ENCODE measurements around the gene BRI3. TPM values are rescaled to one million over a fixed set of nuclear protein-coding genes. Genes with fewer than 3 reads are reported as not detected.
A peak's percentile ranks its signal among the peaks of the same experiment; 100 is the strongest.

Gene BRI3
- total and polyA plus RNA-seq, 11 donors = 51.0 to 274 (median 229) TPM

DNA sequence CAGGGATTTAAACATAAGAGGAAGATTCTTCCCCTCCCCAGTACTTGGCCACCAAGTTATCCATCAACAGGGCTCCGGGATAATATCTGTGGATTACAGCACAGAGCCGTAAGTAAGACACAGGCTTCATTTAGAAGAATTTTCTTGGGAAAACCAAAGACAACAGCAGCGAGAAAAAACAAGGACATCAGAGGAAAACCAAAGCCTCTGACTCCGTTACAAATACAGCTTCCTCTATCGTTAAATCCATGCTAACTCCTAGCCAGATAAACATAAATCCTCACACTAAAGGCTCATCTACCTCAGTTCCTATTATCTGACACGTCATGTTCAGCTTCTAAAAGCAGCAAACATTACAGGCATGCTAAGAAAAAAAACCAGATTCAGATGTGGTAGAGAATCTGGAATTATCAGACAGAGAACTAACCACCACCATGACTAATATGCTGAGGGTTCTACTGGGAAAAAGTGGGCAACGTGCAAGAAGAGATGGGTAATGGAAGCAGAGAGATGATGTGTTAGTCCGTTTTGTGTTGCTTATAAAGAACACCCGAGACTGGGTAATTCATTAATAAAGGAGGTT lies 48.4 kb downstream of the BRI3 start:
- H3K27ac ChIP-seq = peak overlapping the region in 11 of 12 donors; percentile 17 to 88 (median 81)
- TF ChIP-seq, protein P1, sequence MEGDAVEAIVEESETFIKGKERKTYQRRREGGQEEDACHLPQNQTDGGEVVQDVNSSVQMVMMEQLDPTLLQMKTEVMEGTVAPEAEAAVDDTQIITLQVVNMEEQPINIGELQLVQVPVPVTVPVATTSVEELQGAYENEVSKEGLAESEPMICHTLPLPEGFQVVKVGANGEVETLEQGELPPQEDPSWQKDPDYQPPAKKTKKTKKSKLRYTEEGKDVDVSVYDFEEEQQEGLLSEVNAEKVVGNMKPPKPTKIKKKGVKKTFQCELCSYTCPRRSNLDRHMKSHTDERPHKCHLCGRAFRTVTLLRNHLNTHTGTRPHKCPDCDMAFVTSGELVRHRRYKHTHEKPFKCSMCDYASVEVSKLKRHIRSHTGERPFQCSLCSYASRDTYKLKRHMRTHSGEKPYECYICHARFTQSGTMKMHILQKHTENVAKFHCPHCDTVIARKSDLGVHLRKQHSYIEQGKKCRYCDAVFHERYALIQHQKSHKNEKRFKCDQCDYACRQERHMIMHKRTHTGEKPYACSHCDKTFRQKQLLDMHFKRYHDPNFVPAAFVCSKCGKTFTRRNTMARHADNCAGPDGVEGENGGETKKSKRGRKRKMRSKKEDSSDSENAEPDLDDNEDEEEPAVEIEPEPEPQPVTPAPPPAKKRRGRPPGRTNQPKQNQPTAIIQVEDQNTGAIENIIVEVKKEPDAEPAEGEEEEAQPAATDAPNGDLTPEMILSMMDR (IDR thresholded peaks at IDR 0.05) = no peak
- TF ChIP-seq POLR2A (IDR thresholded peaks at IDR 0.05) = no peak
- H3K36me3 ChIP-seq = no peaks in the 10 kb centered on the region
- 48 to 56% (median 54%) methylated on average over 9 of the region's 9 CpGs for WGBS, 4 donors
- H3K9me3 ChIP-seq = peaks cover 0 to 7% (median 0%) of the 10 kb centered on the region in 12 donors
- intact Hi-C loops (cut with DNase I) = loop anchor here in 2 of 10 donors (2.0 to 5.0 kb wide), 2 partner anchors 37 kb away; no protein-coding TSS in a partner anchor
- DNase-seq (no peak), ATAC-seq (no peak)
- H3K4me1 ChIP-seq = peaks cover 0 to 15% (median 0%) of the 10 kb centered on the region in 12 donors
- H3K4me3 ChIP-seq = no peak overlapping the region
- H3K27me3 ChIP-seq = no peaks in the 10 kb centered on the region

DNA sequence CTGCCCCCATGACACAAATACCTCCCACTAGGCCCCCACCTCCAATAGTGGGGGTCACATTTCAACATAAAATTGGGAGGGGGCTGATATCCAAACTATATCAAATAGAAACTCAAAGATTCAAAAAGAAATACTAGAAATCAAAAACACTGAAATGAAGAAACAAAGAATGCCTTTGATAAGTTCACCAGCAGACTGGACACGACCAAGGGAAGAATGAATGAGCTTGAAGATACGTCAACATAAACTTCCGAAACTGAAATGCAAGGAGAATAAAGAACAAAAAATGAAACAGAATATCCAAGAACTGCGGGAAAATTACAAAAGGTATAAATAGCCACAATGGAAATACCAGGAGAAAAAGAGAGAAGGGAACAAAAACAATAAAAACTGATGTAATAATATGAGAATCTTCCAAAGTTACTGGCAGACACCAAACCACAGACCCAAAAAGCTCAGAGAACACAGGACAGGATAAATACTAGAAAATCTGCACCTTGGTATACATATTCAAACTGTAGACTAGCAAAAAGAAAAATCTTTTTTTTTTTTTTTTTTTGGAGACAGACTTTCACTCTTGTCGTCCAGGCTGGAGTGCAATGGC lies 49.5 kb downstream of the BRI3 start:
- WGBS, 4 donors = 92 to 96% (median 94%) methylated on average over 5 of the region's 5 CpGs
- TF ChIP-seq, protein P1 (IDR thresholded peaks at IDR 0.05) = no peak
- no peak for TF ChIP-seq POLR2A (IDR thresholded peaks at IDR 0.05)
- Histone ChIP-seq H3K9me3 (peaks cover 0 to 7% (median 0%) of the 10 kb centered on the region in 12 donors), H3K4me3 (no peak overlapping the region), H3K27me3 (no peaks in the 10 kb centered on the region), H3K36me3 (no peaks in the 10 kb centered on the region), H3K27ac (no peak overlapping the region), H3K4me1 (peaks cover 0 to 15% (median 0%) of the 10 kb centered on the region in 12 donors)
- ATAC-seq (no peak), DNase-seq (no peak)
- intact Hi-C loops (cut with DNase I) = no loop called here

DNA sequence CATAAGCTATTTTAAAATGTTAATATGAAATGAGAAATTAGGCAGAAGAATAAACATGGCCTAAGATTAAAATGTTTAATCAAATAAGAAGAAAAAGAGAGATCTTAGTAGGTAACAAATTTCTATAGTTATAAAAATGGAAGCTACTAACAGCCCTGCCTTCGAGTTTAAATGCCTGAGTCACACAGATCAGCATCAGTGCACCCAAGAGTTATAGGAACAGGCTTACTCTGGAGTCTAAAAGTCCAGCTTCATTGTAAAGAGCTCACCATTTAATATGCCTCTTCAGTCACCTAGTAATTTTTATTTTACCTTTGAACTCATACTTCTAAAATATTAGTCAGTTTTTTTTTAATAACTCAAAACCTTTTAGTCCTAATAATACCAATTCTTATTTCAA lies 52.6 kb downstream of the BRI3 start:
- TF ChIP-seq, protein P1 (IDR thresholded peaks at IDR 0.05) = no peak
- TF ChIP-seq POLR2A (IDR thresholded peaks at IDR 0.05) = no peak
- Histone ChIP-seq H3K27ac (no peak overlapping the region), H3K27me3 (no peaks in the 10 kb centered on the region), H3K36me3 (no peaks in the 10 kb centered on the region), H3K4me3 (no peak overlapping the region), H3K9me3 (peaks cover 0 to 11% (median 0%) of the 10 kb centered on the region in 12 donors), H3K4me1 (peaks cover 0 to 9% (median 0%) of the 10 kb centered on the region in 12 donors)
- intact Hi-C loops (cut with DNase I) = no loop called here
- no peak for ATAC-seq
- DNase-seq = no peak
- WGBS, 4 donors = 74 to 80% (median 76%) methylated on average over 1 of the region's 1 CpG

DNA sequence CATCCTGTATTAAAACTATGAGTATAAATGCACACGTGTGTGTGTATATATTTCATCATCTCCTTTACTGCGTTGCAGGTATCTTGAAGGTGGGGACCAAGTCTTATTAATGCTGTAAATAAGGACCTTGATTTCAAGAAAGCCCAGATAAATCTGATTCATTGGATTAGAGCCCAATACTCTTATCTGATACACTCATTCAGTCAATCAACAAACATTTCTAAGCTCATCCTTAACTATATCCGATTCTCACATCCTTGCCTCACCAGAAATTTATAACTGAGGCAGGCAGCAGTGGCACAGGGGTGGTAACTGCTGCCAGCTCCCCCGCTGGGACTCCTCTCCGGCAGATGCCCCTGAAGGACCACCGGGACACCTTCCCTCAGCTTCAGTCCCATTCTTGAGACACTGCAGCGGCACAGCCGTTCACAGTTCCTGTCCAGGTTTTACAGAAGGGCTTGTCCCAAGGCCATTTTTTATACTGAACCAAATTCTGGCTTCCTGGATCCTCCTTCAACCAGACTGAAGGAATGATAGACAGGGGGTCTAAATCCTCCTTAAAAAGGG lies 54.0 kb downstream of the BRI3 start:
- TF ChIP-seq, protein P1 (IDR thresholded peaks at IDR 0.05) = no peak
- no peak for TF ChIP-seq POLR2A (IDR thresholded peaks at IDR 0.05)
- intact Hi-C loops (cut with DNase I) = no loop called here
- DNase-seq (no peak), ATAC-seq (no peak)
- no peak overlapping the region for H3K27ac ChIP-seq
- H3K4me1 ChIP-seq = no peaks in the 10 kb centered on the region
- H3K27me3 ChIP-seq = no peaks in the 10 kb centered on the region
- 92 to 96% (median 93%) methylated on average over 8 of the region's 8 CpGs for WGBS, 4 donors
- peaks cover 0 to 10% (median 0%) of the 10 kb centered on the region in 12 donors for H3K9me3 ChIP-seq
- no peaks in the 10 kb centered on the region for H3K36me3 ChIP-seq
- H3K4me3 ChIP-seq = no peak overlapping the region

All from heart left ventricle (tissue), 16 donors.